Caki2 (cell line): ENCODE results near the gene CACHD1. TPM values are rescaled to one million over a fixed set of nuclear protein-coding genes. Genes with fewer than 3 reads are reported as not detected.

Experiments
- DNase-seq: peaks from one replicate; pipeline ENCODE4 v3.0.0-alpha.2; 2015; ENCODE audit warnings: low read depth
- in situ Hi-C: cut with HindIII; loops from 2 replicates; pipeline ENCODE4 v1.10.0; 2016; ENCODE audit warnings: low sequenced_read_pairs, low pct_unique_long_range_greater_than_20kb, mixed read lengths
- total RNA-seq: library from RNA; depleted of rRNA; stranded (reverse); fragments of >200 nt; shearing (Covaris generic); gene quantifications from 2 replicates; pipeline ENCODE4 v1.2.3, GENCODE V29; 2014; ENCODE audit warnings: low replicate concordance

Gene CACHD1
- total RNA-seq, 1 experiment from 2014 or later, result 3.1 TPM

GRCh38 chr1:64659478-64660138, 189.7 kb downstream of the CACHD1 start:
- no peak for DNase-seq
- in situ Hi-C loops, result no loop called here

GRCh38 chr1:64663668-64664067, 193.7 kb downstream of the CACHD1 start:
- no peak for DNase-seq
- in situ Hi-C loops, result no loop called here

- in situ Hi-C loops, result no loop called here
These were observed 194.4 kb downstream of the CACHD1 start for GRCh38 chr1:64664299-64664698.

GRCh38 chr1:64669098-64669675, 199.3 kb downstream of the CACHD1 start:
- DNase-seq, result no peak

More at GRCh38 chr1:64664299-64664698, 194.4 kb downstream of the CACHD1 start:
- no peak for DNase-seq

GRCh38 chr1:64675718-64676345, 205.9 kb downstream of the CACHD1 start:
- no peak for DNase-seq
- in situ Hi-C loops, result no loop called here

More at GRCh38 chr1:64669098-64669675, 199.3 kb downstream of the CACHD1 start:
- in situ Hi-C loops, result no loop called here

- no peak for DNase-seq
- in situ Hi-C loops, result no loop called here
These were observed 206.5 kb downstream of the CACHD1 start for GRCh38 chr1:64676386-64676785.

GRCh38 chr1:64677532-64677931, 207.6 kb downstream of the CACHD1 start:
- no peak for DNase-seq
- in situ Hi-C loops, result no loop called here

- DNase-seq, result no peak
- in situ Hi-C loops, result no loop called here
These were observed 208.4 kb downstream of the CACHD1 start for GRCh38 chr1:64678366-64678765.

- DNase-seq, result no peak
- in situ Hi-C loops, result no loop called here
These were observed 209.2 kb downstream of the CACHD1 start for GRCh38 chr1:64679177-64679576.

GRCh38 chr1:64680599-64680998, 210.7 kb downstream of the CACHD1 start:
- in situ Hi-C loops, result no loop called here
- DNase-seq, result no peak

GRCh38 chr1:64681043-64681442, 211.1 kb downstream of the CACHD1 start:
- no peak for DNase-seq
- in situ Hi-C loops, result no loop called here

GRCh38 chr1:64683419-64683818, 213.5 kb downstream of the CACHD1 start:
- in situ Hi-C loops, result no loop called here
- no peak for DNase-seq

- DNase-seq, result no peak
- in situ Hi-C loops, result no loop called here
These were observed 215.3 kb downstream of the CACHD1 start for GRCh38 chr1:64685217-64685616.

- in situ Hi-C loops, result no loop called here
- no peak for DNase-seq
These were observed 215.9 kb downstream of the CACHD1 start for GRCh38 chr1:64685765-64686341.

- in situ Hi-C loops, result no loop called here
- peak; percentile 27 for DNase-seq
These were observed 217.1 kb downstream of the CACHD1 start for GRCh38 chr1:64686828-64687724.

- in situ Hi-C loops, result no loop called here
- DNase-seq, result no peak
These were observed 217.9 kb downstream of the CACHD1 start for GRCh38 chr1:64687725-64688327.

GRCh38 chr1:64691626-64692025, 221.7 kb downstream of the CACHD1 start:
- in situ Hi-C loops, result no loop called here
- DNase-seq, result no peak

GRCh38 chr1:64692911-64693310, 223.0 kb downstream of the CACHD1 start:
- in situ Hi-C loops, result no loop called here
- DNase-seq, result no peak
